Measurements from ENCODE around the gene CCDC57.

CCDC57 gene

DNA sequence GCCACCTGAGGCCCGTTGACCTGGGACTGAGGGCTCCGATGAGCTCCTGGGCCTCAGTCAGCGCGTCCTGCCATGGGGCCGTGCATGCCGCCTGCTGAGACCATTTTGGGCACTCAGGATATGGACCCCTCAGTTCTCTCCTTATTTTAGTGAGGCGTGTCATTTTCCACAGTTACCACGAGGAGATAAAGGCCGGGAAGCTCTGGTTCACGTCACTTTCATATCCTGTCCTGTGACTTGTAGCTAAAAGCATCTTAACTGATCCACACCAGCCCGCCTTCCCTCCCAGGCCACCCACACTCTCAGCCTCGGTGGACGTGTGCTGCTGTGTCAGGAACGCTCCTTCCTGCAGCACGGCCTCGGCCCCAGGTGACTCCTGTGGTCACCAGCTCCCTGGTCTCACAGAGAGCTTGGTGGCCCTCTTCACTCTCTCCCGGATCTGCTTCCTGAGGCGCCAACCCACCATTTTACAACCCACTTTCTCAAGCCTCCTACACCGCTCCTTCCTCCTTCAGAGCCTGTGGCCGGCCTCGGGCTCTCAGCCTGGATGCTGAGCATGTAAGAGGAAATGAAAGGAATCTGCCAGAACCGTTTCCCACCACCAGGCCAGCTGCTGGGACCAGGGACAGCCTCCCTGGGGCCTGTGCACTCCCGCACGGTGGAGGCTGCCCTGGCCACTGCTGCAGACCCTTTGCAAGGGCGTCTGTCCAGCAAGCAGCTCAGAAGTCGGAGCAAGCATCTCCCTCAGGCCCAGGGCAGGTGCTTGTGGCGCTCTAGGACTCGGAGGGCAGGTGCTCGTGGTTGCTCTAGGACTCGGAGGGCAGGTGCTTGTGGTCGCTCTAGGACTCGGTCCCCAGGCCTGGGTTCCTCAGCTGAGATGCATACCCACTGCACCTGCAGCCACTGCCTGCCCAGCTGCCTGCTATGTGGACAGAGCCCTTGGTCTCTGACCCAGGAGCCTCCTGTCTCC, 90.7 kb downstream of the CCDC57 start:
- DNase-seq (ENCODE audit: low read depth), result no peak

DNA sequence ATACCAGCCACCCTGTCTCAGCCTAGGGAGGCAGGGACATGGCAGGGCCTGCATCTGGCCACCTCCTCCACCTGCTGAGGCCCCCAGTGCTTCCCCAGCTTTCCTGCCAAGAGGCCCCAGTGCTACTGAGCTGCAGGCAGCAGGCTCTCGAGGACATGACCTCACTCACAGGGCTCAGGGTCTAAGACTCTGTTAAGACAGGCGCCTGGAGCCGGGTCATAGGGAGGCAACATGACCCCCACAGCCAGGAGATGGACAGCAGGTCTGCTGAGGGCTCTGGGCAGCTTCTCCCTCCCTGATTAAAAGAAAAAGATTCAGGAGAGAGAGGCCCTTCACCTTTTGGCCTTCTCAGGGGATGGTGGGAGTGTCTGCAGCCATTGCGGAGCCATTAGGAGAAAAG, 91.4 kb downstream of the CCDC57 start:
- no peak for DNase-seq (ENCODE audit: low read depth)

DNA sequence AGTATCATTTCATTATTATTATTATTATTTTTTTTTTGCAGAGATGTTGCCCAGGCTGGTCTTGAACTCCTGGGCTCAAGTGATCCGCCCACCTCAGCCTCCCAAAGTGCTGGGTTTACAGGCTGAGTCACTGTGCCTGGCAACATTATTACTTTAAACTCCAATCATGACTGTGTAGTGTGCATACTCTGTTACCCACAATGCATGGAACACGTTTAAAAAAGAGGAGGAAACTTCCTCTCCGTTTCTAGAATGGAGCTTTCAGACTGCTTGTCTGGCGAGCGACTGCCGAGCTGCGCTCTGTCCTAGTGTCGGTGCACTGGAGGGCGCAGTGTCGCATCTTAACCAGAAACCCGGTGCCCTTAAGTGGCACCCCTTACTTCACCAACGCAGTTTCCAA, 92.5 kb downstream of the CCDC57 start:
- peak; percentile 27 for DNase-seq (ENCODE audit: low read depth)

DNA sequence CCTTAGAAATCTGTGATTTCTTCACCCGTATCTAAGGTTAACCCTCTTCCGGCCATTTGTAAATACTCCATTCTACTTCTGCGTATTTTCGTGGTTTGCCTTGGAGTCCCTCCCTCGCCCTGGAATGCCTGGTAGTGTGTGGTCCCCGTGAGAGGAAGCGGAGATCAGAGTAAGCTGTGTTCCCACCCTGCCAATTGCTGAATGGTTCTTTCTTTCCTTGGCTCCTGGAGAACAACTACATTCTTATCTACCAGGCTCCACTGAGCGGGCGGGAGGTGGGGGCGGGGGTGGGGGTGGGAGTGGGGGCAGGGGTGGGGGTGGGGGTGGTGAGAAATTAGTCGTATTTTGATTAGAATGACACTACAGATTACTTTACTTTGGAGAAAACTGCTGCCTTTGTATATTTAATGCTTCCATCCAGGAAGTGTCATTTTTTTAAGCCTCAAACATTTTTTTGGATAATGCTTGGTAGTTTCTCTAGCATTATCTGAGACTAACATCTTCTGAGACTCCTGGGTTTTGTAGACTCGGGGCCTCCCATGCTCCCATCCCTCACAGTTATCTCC, 93.7 kb downstream of the CCDC57 start:
- DNase-seq (ENCODE audit: low read depth), result no peak

DNA sequence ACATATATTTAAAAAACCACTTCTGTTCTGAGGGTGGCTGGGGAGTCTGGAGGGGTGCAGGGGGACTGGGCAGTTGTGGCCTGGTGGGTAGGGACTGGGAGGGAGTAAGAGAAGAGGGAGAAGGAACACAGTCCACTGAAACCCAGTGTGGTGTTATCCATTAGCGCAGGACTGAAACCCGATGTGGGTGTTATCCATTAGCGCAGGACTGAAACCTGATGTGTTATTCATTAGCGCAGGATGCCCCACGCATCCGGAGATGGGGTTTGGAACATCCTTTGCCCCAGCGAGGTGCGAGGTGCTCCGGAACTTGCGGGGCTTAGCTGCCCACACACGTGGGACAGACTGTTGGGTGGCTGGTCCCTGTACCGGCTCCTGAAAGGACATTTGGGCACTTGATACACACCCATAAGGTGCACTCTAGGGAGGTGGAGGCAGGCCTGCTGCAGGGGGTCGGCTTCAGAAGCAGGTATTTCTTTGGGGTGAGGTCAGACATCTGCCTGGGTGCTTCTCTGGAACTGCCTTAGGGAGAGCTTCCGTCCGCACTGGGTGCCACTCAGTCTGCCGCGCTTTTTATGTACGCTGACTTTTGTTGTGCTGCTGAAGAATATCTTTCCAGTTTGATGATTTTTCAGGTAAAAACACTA, 94.4 kb downstream of the CCDC57 start:
- DNase-seq (ENCODE audit: low read depth), result no peak

DNA sequence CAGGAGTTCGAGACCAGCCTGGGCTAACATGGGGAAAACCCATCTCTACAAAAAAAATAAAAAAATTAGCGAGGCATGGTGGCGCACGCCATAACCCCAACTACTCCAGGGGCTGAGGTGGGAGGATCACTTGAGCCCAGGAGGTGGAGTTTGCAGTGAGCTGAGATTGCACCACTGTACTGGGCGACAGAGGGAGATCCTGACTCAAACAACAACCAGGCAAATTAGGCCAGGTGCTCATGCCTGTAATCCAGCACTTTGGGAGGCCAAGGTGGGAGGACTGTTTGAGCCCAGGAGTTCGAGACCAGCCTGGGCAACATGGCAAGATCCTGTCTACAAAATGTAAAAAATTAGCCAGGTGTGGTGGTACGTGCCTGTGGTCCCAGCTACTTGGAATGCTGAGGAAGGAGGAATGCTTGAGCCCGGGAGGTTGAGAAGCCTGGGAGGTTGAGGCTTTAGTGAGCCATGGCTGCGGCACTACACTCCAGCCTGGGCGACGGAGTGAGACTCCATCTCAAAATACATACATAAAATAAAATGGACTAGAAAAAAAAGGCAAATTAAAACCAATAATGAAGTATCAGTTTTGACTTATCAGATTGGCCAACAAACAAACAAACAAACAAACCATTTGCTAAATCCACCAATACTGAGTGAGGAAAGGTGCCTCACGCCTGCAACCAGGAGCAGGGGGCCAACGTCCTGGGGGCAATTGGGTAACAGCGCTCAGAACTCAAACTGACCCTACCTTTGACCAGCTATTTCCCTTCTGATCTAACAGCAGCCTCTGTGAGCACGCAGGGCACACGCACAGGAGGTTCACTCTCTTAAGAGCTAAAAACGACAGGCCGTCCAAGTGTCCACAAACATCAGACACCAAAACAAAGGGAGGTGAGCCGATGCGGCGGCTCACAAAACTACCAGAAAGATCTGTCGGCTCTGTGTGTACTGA, 95.2 kb downstream of the CCDC57 start:
- DNase-seq (ENCODE audit: low read depth), result no peak

DNA sequence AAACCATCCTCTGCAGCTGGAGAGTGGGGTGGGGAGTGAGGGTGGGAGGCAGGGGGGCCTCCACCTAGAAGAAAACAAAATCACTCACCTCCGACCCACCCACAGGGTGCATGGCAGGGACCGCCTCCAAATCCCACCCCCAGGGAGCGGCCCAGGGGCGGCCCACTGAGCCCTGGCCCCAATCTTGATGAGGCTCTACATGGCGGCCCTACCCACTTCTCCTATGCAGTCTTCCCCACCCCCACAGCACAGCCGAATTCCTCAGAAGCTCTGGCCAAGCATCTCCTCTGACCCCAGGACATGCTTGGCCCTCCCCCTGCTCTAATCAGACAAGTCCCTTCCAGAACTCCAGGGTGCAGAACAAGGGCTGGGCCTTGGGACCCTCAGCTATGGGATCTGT, 96.4 kb downstream of the CCDC57 start:
- DNase-seq (ENCODE audit: low read depth), result no peak

DNA sequence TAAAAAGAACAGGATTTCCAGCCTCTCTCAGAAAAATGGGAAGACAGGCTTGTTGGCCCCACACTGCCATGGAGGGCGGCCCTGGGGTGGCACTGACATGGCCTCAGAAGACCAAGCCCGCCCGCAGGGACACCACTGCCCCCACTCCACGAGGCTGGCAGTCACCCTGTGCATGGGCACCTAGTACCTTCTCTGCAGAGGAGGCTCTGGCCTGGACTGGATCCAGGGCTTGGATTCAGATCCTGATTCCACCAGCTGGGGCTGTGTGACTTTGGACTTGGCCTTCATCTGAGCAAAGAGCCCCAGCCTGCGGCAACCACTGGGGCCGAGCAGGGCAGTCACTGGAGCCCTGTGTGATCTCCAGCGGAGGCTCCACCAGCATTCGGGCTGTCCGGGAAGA, 97.8 kb downstream of the CCDC57 start:
- no peak for DNase-seq (ENCODE audit: low read depth)

DNA sequence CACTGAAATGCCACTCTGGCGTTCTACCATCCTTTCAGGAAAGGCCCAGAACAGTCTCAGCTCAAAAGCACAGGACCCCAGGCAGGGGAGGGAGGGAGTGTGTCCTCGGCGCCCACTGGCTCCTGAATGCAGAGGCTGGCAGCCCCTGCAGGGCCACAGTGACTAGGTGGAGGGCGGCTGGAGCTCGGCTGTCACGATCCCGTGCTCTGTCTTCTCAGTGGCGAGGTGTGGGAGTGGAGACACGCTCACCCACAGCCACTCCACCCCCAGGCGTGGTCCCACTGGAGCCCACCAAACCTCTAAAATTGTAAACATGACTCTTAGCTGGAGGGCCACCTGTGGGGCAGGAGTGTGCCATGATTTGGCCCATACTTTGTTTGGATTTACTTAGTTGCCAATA, 98.2 kb downstream of the CCDC57 start:
- no peak for DNase-seq (ENCODE audit: low read depth)

DNA sequence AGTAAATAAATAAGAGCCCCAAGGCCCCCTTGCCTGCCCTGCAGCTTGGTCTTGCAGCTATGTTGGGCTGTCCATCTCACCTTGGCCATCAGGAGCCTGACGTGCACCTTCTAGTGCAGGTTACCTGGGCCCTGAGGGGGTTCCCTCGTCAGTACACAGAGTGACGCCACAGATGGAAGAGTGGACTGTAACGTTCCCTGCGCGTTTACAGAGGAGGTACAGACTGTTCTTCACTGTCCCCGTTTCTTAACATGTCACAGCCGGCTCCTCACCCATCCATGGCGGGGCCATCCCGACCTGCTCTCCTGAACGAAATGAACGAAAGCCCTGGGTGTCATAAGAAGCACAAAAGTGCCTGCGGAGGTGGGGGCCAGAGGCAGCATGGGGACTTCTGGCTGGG, 98.7 kb downstream of the CCDC57 start:
- DNase-seq (ENCODE audit: low read depth), result no peak

DNA sequence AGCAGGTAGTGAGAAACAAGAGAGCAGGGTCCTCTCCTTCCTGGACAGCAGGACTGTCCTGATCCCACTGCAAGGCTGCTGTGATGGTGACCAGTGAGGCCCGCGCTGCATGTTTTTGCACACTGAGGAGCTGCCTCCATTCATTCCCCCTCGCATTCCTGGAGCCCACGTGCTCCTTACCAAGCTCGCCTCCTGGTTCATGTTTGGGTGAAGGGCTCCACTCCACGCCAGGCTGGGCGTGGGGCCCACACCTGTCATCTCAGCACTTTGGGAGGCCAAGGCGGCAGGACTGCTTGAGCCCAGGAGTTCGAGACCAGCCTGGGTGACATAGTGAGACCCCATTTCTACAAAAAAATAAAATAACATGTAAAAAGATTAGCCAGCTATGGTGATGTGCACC, 99.2 kb downstream of the CCDC57 start:
- DNase-seq (ENCODE audit: low read depth), result no peak

DNA sequence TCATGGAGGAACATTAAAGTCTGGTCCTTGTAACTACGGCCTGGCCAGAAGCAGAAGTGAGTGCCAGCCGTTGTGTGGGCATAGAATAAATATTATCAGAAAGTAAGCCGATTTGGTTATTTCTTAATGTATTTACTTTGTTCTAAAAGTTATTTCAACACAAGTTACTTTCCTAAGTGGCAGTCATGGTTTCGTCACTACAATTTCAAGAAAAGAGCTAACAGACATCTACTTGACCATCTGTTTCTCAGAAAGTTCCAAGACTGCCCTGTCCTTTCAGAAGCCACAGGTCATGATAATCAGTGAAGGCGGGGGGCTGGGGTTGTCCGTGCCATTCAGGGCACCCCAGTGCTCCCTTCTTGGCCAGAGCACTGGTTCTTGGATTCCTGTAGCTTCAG, 99.7 kb downstream of the CCDC57 start:
- no peak for DNase-seq (ENCODE audit: low read depth)

DNA sequence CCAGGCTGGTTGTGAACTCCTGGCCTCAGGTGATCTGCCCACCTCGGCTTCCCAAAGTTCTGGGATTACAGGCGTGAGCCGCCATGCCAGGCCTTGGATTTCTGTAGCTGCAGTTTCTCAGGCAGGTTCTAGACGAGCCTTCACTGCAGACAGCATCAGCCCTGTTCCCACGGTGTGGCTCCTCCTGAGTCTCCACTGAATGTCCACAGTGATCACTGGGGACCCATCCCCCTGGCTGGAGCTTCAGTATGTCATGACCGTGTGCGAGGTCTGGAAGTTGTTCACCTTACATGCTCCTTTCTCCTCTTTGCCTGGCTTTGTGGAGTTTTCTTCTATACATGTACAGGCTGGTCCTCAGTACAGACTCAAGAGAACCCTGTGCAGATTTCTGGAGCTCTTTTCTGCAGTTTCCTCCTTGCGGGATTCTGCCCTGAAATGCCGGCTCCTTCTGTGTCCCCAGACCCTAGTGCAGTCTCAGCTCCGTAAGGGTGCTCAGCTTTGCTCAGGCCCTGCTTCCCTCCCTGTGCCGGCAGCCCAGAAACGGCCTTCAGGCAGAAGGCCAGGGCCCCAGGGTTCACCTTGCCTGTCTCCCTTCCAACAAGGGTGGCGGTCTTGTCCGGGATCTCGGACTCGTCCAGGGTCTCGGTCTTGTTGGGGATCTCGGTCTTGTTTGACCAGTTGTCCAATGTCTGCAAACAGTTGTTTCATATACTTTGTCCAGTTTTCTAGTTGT, 100.3 kb downstream of the CCDC57 start:
- no peak for DNase-seq (ENCODE audit: low read depth)

DNA sequence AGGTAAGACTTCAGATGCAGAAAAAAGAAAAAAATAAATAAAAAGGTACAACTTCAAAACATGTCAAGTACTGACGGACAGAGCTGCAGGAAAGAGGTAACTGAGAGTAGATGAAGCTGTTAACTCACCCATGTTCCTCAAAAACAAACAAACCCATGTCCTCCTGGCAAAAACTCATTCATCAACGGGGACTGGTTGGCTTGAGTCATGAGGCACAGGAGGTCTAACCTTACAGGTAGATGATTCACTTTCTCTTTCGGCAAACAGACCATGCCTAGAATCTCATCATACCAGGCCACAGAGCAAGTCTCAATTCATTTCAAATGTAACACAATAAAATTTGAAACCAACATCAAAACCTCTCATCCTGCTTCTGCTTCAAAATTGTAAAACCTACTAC, 102.3 kb downstream of the CCDC57 start:
- no peak for DNase-seq (ENCODE audit: low read depth)

DNA sequence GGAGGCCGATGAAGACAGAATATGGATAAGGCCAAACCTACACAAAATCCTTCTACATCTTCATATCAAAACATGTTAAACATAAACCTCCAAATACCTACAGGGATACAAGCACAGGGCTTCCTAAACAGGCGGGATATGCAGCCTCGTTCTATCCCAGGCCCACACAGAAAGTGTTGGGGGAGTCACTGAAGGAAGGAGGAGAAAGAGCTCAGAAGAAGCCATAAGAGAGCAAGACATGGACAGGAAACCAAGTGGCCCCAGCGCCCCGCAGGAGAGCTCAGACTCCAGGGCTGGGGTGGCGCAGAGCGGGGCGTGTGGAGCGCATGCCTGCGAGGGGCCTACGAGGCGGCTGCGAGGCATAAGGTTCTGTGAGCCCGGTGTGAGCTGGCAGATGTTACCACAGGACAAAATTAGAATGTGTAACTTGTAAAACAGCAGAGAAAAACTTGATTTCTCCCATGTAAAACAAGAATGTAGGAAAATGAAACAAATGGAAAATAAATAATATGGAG, 103.6 kb downstream of the CCDC57 start:
- DNase-seq (ENCODE audit: low read depth), result no peak

DNA sequence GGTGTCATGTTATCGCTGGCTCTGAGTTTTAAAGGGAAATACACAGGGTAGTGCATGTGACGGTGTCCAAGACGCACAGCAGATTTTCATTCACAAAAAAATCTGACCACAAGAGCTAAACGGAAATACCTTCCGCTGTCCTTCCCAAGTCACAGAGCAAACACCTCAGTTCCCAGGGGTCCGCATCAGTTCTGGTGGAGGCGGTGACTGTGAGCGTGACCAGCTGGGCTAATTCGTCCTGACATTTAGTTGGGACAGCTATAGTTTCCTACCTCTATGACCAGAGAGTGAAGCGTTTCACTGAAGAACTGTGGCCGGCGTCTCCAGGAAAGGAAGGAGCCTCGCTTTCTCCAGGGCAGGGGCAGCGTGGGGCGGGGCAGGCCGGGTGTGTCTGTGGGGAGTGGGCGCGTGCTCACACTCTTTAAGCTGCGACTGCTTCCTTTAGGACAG, 104.1 kb downstream of the CCDC57 start:
- no peak for DNase-seq (ENCODE audit: low read depth)

DNA sequence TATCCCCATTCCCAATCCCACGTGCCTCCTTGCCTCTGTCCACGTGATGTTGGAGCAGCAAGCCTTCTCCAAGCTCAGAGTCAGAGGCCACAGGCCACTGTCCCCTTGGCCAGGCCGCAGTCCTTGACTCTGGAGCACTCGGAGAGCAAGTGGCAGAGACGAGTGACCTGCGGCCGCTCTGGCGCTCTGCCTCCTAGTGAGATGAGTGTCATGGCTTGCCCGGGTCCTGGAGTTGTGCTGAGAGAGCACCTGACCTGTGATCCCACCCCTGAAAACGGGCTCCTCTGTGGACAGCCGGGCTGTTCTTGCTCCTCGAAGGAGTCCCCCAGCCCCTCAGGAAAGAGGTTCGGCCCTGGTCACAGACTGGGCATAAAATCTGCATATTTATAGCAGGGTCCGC, 104.6 kb downstream of the CCDC57 start:
- DNase-seq (ENCODE audit: low read depth), result no peak

DNA sequence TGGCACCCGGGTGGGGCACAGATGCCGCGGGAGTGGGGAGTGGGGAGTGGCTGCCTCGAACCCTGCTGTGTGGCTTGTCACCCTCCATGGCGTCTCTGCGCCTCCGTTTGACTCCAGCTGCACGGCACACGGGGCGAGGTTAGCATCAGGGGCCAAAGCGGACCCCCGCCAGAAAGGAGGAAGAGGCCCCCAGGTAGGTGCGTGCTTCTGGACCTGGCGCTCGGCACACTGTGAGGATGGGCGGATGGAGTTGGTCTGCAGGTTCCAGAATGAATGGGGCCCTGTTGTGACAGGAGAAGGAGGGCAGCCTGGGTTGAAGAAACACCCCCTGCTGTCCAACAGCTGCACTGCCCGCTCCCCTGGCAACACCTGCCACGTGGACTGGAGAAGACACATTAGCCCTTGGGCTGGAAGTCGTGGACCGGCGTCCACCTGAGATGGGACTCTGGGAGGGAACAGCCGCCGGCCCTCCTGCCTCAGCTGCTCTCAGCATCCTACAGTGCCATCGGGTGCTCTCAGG, 105.2 kb downstream of the CCDC57 start:
- no peak for DNase-seq (ENCODE audit: low read depth)

DNA sequence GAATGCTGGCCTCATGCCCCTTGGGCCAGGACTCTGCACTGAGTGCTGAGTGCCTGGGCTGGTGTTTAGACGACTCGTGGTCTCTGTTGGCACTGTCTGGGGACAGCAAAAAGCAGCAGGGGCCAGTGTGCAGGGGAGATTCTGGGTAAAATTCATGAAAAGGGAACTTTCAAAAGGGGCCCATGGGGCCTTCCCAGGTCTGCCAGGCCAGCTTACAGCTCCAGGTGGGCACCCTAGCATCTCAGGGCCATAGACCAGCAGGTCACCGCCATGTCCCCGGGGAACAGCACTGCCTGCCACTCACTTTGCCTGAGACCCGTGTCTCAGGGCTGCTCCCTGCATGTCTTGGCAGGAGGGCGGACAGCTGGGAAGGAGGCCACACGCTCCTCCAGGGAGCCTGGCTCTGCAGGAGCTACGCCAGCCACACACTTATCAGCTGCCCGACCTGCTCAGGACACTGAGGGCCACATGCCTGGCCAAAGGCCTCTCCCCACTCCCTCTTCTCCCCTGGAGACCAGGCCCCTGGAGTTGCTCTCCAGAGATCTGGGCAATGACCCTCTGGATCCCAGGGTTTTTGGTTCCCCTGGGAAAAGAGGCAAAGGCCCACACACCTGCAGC, 105.8 kb downstream of the CCDC57 start:
- no peak for DNase-seq (ENCODE audit: low read depth)

All from GM04503 (cell line).